IPS DF 6.9 (cell line): ENCODE results near the gene DDIAS.

Experiments used
- DNase-seq: peaks from one replicate; pipeline ENCODE4 v3.0.0-alpha.2; 2013; ENCODE audit warnings: low read depth, low spot score
- H3K27ac ChIP-seq: one replicate; pipeline ENCODE4 v1.5.1; 2013; ENCODE audit warnings: low read length, control low read depth
- H3K27me3 ChIP-seq: 2 replicates; pipeline ENCODE4 v1.6.1; 2013; ENCODE audit warnings: mild to moderate bottlenecking, low read length; ENCODE audit not compliant: control insufficient read depth, insufficient read depth
- H3K36me3 ChIP-seq: 2 replicates; pipeline ENCODE4 v1.6.1; 2013; ENCODE audit warnings: low read length; ENCODE audit not compliant: control insufficient read depth, insufficient read depth
- H3K4me1 ChIP-seq: 2 replicates; pipeline ENCODE4 v1.6.1; 2013; ENCODE audit warnings: low read length; ENCODE audit not compliant: control insufficient read depth, insufficient read depth
- H3K4me3 ChIP-seq: 2 replicates; pipeline ENCODE4 v1.5.1; 2013; ENCODE audit warnings: mild to moderate bottlenecking, low read length
- H3K9me3 ChIP-seq: 2 replicates; pipeline ENCODE4 v1.6.1; 2013; ENCODE audit warnings: low read length, inconsistent platforms; ENCODE audit not compliant: control insufficient read depth, insufficient read depth
- WGBS: extraction: QIAGEN DNeasy Blood & Tissue Kit; methylation state at CpG from one replicate; pipeline ENCODE4 v1.1.7; 2013; ENCODE audit warnings: mixed read lengths, missing lambda C conversion rate; ENCODE audit not compliant: insufficient read length, insufficient coverage; 5-methylcytosine and 5-hydroxymethylcytosine counted together

The DDIAS gene

GRCh38 chr11:82890936-82891335 is 10.6 kb upstream of the DDIAS start:
- H3K9me3 ChIP-seq, result no peaks in the 10 kb centered on the region
- H3K4me3 ChIP-seq, result no peak overlapping the region
- no peaks in the 10 kb centered on the region for H3K27me3 ChIP-seq
- no peak overlapping the region for H3K27ac ChIP-seq
- DNase-seq, result no peak
- H3K36me3 ChIP-seq, result no peaks in the 10 kb centered on the region
- no peaks in the 10 kb centered on the region for H3K4me1 ChIP-seq

- DNase-seq, result no peak
- Histone ChIP-seq H3K27me3 (no peaks in the 10 kb centered on the region), H3K4me1 (no peaks in the 10 kb centered on the region), H3K9me3 (no peaks in the 10 kb centered on the region), H3K27ac (no peak overlapping the region), H3K4me3 (no peak overlapping the region), H3K36me3 (no peaks in the 10 kb centered on the region)
- WGBS, result no CpG with 5 or more reads among the region's 2 CpGs
Measured at GRCh38 chr11:82892611-82893169, 8.8 kb upstream of the DDIAS start.

- Histone ChIP-seq H3K4me3 (no peak overlapping the region), H3K27me3 (no peaks in the 10 kb centered on the region), H3K36me3 (no peaks in the 10 kb centered on the region), H3K4me1 (no peaks in the 10 kb centered on the region), H3K27ac (no peak overlapping the region), H3K9me3 (no peaks in the 10 kb centered on the region)
- DNase-seq, result no peak
Measured at GRCh38 chr11:82895437-82896091, 6.0 kb upstream of the DDIAS start.

- no peaks in the 10 kb centered on the region for H3K27me3 ChIP-seq
- no peaks in the 10 kb centered on the region for H3K36me3 ChIP-seq
- H3K4me3 ChIP-seq, result no peak overlapping the region
- no peak overlapping the region for H3K27ac ChIP-seq
- H3K9me3 ChIP-seq, result no peaks in the 10 kb centered on the region
- no peak for DNase-seq
- no CpG with 5 or more reads among the region's 6 CpGs for WGBS
- H3K4me1 ChIP-seq, result no peaks in the 10 kb centered on the region
Measured at GRCh38 chr11:82896183-82896582, 5.4 kb upstream of the DDIAS start.

- no CpG with 5 or more reads among the region's 1 CpG for WGBS
- Histone ChIP-seq H3K4me3 (no peak overlapping the region), H3K27me3 (no peaks in the 10 kb centered on the region), H3K36me3 (no peaks in the 10 kb centered on the region), H3K4me1 (no peaks in the 10 kb centered on the region), H3K27ac (no peak overlapping the region), H3K9me3 (no peaks in the 10 kb centered on the region)
- no peak for DNase-seq
Measured at GRCh38 chr11:82898241-82898640, 3.3 kb upstream of the DDIAS start.

GRCh38 chr11:82899186-82899820 is 2.2 kb upstream of the DDIAS start:
- Histone ChIP-seq H3K9me3 (no peaks in the 10 kb centered on the region), H3K36me3 (no peaks in the 10 kb centered on the region), H3K4me1 (no peaks in the 10 kb centered on the region), H3K27me3 (no peaks in the 10 kb centered on the region), H3K27ac (no peak overlapping the region), H3K4me3 (peak overlapping the region; percentile 19; the same call in 1 of the 2 replicates)
- WGBS, result no CpG with 5 or more reads among the region's 3 CpGs
- no peak for DNase-seq

- Histone ChIP-seq H3K36me3 (no peaks in the 10 kb centered on the region), H3K4me3 (peak overlapping the region; percentile 74; the same call in 1 of the 2 replicates), H3K9me3 (no peaks in the 10 kb centered on the region), H3K27ac (no peak overlapping the region), H3K27me3 (no peaks in the 10 kb centered on the region), H3K4me1 (no peaks in the 10 kb centered on the region)
- DNase-seq, result no peak
- WGBS, result no CpG with 5 or more reads among the region's 11 CpGs
Measured at GRCh38 chr11:82899957-82900276, 1.6 kb upstream of the DDIAS start.

GRCh38 chr11:82900277-82901164 is 1.0 kb upstream of the DDIAS start, which contains the start of gene PRCP:
PRCP (minus strand) TSS chr11:82900430; CDS start chr11:82900402, 28 bp downstream.
- Histone ChIP-seq H3K36me3 (no peaks in the 10 kb centered on the region), H3K27ac (no peak within 1 kb of the TSS), H3K4me3 (peak within 1 kb of the TSS; percentile 74), H3K4me1 (no peaks in the 10 kb centered on the region), H3K9me3 (no peaks in the 10 kb centered on the region), H3K27me3 (no peaks in the 10 kb centered on the region)
- WGBS, result no CpG with 5 or more reads among the region's 40 CpGs
- peak; percentile 78 for DNase-seq

- DNase-seq, result no peak
- Histone ChIP-seq H3K27ac (no peak overlapping the region), H3K4me1 (no peaks in the 10 kb centered on the region), H3K4me3 (peak overlapping the region; percentile 57; the same call in 1 of the 2 replicates), H3K27me3 (no peaks in the 10 kb centered on the region), H3K9me3 (no peaks in the 10 kb centered on the region), H3K36me3 (no peaks in the 10 kb centered on the region)
- no CpG with 5 or more reads among the region's 15 CpGs for WGBS
Measured at GRCh38 chr11:82901922-82902485, 468 bp downstream of the DDIAS start.

GRCh38 chr11:82902880-82903279 is 1.3 kb downstream of the DDIAS start:
- Histone ChIP-seq H3K4me1 (no peaks in the 10 kb centered on the region; the same call in 1 of the 2 replicates), H3K27me3 (no peaks in the 10 kb centered on the region), H3K36me3 (no peaks in the 10 kb centered on the region), H3K4me3 (no peak overlapping the region), H3K9me3 (no peaks in the 10 kb centered on the region), H3K27ac (no peak overlapping the region)
- DNase-seq, result no peak
- no CpG with 5 or more reads among the region's 3 CpGs for WGBS
